HG02884 (cell line): ENCODE measurements around the gene SEC24B.
A peak's percentile ranks its signal among the peaks of the same experiment; 100 is the strongest.
"Not testable (repeated sequence)": the region's sequence is repeated elsewhere in the genome, so short reads cannot be mapped to it uniquely, and the experiment has no call there.

Experiments used
- ATAC-seq: cut with Tn5 transposase; IDR thresholded peaks from one replicate; pipeline ENCODE4 v1.9.1; 2021; ENCODE audit warnings: mild to moderate bottlenecking, moderate library complexity; ENCODE audit not compliant: unreplicated experiment

The SEC24B gene

DNA sequence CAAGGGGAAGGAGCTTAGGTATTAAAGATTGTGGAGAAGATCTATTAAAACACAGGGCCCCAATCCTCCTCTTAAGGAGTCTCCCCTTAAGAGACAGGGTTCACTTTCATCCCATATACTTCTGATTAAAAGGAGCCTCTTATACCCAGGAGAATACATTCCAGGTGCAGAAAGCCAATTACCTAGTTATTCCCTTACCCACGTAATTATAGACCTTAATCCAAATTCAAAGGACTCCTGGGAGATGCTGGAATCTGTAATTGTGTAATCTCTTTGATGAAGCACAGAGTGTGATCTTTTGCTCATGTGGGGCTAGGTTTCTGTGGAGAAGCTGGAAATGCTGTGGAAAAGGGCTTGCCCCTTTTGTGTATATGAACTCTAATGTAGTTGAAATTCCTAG is 1.4 kb upstream of the SEC24B start:
- ATAC-seq: no peak

GRCh38 chr4:109432696-109433095 is 919 bp upstream of the SEC24B start:
- no peak for ATAC-seq

- ATAC-seq: peak; percentile 37
Observed at GRCh38 chr4:109434007-109434971, 674 bp downstream of the SEC24B start.

GRCh38 chr4:109435635-109436034 is 2.0 kb downstream of the SEC24B start:
- no peak for ATAC-seq

DNA sequence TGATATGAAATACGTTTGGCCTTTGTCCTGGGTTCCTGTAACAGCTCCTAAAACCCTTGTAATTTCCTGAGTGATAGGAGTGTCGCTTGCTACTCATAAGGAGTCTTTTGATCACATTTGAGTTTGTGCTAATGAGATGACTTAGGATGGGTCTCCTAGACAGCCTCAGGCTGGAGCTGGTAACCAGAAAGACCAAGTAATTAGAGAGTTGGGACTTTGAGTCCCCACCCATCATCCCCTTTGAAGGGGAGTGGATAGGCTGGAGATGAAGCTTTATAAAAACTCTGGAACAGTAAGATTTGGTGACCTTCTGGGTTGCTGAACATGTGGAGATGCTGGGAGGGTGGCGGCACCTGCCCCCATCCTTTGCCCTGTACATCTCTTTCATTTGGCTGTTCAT is 2.9 kb downstream of the SEC24B start:
- ATAC-seq: no peak

GRCh38 chr4:109440948-109441347 is 7.3 kb downstream of the SEC24B start:
- no peak for ATAC-seq

GRCh38 chr4:109441862-109442458 is 8.3 kb downstream of the SEC24B start:
- ATAC-seq: no peak

GRCh38 chr4:109444182-109444844 is 10.7 kb downstream of the SEC24B start:
- ATAC-seq: peak; percentile 81

DNA sequence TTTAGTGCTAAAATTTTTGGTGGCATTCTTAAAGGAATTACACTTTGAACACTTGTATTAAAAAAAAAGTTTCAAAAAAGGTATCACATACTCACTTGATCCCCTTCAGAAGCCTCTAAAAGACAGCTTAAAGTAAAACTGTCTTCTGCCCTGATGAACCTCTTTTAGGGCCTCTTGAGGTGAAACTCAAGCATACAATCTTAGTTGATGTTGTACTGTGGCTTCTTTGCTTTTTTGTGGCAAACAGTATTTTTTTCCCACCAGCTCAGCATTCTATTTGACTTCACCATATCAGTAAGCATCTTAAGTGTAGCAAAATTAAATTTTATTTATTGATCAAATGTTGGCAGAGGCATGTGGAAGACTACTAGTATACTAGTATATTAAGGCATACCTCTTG is 13.7 kb downstream of the SEC24B start:
- ATAC-seq: no peak

DNA sequence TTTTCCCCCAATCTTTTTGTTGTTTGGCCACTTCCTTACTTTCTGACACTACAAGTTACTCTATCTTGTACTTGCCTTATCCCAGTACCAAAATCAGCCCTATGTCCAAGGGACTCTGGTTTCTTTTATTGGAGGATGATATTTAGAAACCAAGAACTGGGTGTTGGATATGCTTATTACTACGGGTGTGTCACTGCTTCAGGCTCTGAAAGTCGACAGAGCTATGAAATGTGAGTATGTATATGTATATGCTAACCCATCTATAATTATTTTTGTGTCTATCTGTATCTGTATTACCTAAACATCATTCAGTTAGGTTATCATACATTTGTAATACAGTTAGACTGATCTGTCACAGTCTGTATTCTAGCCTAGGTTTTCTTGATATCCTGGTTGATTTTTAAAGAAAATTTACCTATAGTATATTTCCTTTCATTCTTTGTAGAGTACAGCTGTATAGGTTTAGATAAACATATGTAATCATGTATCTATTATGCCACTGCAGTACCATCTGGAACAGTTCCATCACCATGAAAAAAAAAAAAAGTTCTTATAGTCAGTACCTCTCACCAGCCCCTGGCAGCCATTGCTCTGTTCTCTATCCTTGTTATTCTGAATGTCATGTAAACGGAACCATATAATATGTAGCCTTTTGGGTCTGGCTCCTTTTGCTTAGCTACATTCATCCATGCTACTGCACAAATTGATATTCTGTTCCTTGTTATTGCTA is 18.1 kb downstream of the SEC24B start:
- no peak for ATAC-seq

DNA sequence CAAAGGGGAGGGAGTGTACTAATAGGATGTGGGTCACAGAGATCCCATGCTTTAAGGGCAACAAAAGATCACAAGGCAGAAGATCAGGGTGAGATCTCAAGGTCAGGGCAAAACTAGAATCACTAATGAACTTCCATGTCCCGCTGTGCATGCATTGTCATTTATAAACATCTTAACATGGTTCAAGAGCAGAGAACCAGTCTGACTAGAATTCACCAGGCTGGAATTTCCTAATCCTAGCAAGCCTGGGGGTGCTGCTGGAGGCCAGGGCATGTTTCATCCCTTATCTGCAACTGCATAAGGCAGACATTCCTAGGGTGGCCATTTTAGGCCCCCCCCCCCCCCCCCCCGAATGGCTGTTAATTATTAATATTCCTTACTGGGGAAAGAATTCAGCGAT is 19.5 kb downstream of the SEC24B start:
- ATAC-seq: not testable (repeated sequence)

DNA sequence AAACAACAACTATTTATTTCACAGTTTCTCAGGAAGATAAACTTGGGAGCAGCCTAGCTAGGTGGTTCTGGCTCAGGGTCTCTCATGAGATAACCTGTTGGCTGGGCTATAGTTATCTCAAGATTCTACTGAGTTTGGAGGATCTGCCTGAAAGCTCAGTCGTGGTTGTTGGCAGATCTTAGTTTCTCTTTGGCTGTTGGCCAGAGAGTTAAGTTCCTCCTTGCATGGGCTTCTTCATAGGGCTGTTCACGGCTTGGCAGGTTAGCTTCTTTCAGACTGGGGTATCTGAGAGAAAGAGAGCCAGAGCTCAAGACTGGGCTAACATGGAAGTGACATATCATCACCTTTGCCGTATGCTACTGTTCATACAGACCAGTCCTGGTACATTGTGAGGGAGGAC is 28.7 kb downstream of the SEC24B start:
- ATAC-seq: peak; percentile 66

DNA sequence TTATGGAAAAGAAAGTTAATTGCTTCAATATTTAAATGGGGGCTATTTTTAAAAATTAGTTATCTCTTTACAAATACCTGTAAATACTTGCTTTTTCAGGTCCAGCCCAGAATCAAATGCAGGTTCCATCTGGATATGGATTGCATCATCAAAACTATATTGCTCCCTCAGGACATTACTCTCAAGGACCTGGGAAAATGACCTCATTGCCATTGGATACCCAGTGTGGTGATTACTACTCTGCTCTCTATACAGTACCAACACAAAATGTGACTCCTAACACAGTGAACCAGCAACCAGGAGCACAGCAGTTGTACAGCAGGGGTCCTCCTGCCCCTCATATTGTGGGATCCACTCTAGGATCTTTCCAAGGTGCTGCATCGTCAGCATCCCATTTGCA is 29.2 kb downstream of the SEC24B start:
- ATAC-seq: no peak

- ATAC-seq: no peak
Observed at GRCh38 chr4:109465069-109465468, 31.5 kb downstream of the SEC24B start.

DNA sequence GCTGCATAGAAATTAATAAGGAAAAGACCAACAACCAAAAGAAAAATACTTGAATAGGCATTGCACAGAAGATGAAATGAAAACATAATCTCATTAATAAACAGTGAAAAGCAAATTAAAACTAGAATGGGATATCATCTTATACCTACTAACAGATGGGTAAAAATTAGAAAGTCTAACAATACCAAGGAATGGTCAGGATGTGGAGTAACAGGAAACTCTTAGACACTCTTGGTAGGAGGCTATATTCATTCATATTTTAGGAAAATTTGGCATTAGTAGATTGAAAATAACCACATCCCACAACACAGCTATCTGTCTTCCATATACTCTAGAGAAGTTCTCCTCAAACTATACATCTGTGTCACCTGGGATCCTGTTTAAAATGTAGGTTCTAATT is 36.3 kb downstream of the SEC24B start:
- no peak for ATAC-seq

DNA sequence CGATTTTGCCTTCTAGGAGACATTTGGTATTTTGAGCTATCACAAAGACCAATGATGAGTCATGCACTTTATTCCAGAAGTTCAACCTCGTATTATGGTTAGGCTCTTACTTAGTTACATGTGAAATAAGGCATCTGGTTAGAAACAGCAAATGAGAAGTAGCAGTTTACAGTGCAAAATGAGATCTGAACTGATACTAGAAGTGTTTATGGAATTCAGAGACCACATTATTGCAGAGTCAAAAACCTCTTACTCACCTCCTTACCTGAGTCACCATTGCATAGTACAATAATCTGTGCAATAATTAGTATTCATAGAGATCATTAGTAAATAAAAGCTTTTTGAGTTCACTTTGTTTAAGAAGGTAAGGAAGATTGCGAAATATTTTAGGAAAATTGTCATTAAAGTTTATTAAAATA is 38.7 kb downstream of the SEC24B start:
- peak; percentile 50 for ATAC-seq

DNA sequence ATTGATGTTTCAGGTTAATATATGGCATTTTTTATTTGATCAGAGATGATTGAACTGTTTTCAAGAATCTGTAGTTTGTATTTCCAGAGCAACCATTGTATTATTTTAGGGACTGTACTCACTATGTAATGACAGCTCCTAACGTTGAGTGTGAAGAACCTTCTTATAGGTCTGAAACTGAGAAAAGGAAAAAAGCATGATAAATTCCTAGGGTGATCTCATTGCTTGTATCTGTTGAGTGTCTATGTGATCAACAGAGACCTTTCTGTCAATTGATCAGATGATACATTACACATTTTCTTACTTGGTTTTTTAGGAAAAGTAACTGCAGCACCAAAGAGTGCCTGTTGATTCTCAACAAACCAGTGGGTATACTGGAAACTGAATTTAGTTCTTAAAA is 40.2 kb downstream of the SEC24B start:
- ATAC-seq: no peak

DNA sequence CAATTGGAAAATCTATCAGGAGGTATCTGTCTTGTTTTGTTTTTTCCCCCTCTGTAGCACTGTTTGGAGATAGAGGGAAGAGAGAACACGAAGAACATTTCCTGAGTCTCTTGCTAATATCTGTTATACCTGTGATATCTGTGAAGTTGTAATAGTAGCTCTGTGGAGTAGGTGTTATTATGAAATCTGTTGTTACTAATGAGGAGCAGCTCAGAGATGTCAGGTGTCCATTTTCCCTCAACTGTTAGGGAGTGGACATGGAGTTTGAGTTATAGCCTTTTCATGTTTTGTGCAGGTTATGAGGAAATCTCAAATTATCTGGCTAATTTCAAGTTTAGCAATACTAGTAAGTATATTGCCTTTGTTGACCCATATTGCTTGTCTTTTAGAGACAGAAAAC is 52.4 kb downstream of the SEC24B start:
- no peak for ATAC-seq

GRCh38 chr4:109494563-109494962 is 60.9 kb downstream of the SEC24B start:
- ATAC-seq: no peak

- ATAC-seq: no peak
Observed at GRCh38 chr4:109495514-109495913, 61.9 kb downstream of the SEC24B start.

- no peak for ATAC-seq
Observed at GRCh38 chr4:109496875-109497274, 63.3 kb downstream of the SEC24B start.
